Measurements from ENCODE around the gene FBLN2.

FBLN2 gene

DNA sequence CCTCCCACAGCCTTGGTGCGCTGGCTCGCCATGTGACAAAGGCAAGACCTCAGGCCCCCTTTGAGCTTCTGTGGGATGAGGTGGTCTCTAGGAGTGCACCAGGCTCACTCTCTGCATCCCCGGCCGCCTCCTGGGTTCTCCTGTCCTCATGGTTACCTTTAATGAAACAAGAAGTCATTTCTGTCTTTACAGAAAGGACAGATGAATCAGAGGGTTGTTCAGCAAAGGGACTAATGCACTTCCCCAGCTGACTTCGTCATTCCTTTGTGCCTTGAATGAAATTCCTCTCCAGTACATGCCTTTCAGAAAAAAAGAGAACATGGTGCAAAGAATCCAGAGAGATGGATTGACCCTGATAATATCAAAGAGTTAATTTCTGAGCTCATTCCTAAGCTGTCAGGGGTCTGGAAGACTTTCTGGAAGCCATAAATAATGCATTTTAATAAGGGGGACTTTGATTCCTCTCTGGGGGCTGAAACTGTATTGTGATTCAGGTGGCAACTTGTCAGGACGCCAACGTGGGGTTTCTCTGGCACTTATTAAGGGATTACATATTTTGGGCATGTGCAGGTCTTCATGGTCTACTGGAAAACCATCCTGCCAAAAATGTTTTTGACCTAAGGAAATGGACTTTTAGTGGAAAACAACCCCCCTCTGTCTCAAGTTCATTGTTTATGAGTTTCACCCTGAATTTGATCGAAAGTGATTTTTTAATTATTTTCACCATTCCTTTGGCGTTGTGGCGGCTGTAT is 122.7 kb downstream of the FBLN2 start:
- no peak for FAIRE-seq

DNA sequence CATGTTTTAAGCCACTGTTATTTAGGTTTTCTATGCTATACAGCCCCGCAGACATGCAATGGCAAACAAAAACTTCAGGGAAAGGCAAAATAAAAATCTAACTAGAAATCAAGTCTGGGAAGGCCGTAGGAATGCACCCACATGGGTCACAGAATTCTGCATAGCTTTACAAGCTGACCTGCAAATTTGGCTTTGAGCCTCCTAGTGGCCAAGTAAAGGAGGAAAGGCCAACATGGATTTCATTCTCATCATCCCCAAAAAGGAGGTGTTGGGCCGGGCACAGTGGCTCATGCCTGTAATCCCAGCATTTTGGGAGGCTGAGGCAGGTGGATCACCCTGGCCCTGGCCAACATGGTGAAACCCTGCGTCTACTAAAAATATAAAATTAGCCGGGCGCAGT is 124.3 kb downstream of the FBLN2 start:
- FAIRE-seq, result no peak

DNA sequence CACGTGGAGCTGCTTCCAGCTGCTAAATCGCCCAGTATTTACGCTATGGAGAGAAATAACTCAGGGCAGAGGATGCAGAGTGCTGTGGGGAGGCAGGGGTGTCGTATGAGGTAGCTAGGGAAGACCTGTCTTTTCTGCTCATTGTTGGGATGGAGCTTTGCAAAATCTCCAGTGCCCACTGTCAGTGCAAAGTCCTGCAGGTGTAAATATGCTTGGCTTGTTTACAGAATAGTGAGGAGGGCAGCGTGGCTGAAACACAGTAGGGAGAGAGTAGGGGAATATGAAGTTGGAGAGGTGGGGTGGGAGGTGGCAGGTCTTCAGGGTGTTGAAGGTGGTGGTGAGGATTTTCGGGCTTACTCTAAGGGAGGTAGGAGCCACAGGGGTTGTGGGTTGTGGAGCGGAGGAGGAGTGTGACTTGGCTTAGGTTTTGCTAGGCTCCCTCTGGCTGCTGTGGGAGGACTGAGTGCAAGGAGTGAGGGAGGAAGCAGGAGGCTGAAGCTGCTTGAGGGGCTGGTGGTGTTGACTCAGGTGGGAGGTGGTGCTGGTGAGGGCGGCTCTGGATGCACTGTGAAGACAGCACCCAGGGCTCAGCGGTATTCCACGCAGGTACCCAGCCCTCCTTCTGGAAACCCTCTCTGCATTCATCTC is 125.7 kb downstream of the FBLN2 start:
- no peak for FAIRE-seq

DNA sequence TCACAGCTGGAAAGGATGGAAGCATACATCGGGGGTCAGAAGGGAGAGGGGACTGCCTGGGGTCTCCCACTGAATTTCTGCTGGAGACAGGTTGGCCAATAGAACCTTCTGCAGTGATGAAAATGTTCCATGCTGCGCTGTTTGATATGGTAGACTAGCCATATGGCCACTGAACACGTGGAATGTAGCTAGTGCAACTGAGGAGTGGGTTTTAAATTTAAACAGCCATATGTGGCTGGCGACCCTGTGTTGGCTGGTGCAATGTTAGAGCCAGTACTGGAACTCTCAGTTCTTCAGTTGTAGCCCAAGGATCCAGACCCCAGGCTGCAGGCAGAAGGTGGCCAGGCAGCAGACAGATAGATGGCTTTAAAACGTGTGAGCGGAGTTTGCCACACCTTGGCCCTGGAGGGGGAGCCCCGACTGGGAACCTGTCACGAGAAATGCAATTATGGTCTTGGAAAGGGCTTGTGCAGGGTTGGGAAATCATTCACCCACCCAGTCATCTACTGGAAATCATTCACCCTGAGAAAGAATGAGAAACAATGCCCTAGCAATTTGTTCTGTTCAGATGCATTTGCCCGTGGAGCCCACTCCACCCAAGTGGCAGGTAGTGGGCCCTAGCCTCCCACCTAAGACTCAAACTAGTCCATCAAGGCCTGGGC is 127.6 kb downstream of the FBLN2 start:
- FAIRE-seq, result no peak

DNA sequence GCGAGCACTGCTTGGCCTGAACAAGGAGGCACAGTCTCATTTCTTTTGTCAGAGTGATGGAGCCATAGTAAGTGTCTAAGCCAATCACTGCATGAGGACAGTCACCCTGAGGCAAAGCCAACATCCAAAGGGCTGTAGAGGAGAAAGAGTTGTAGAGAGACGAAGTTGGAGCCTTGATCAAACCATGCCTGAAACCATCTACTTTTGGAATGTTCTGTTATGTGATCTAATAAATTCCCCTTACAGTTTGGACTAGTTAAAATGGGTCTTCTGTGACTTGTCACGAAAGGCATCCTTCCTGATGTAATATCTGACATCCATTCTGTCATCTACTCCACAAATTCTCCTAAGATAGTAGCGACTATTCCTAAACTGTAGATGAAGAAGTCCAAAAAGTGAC is 128.3 kb downstream of the FBLN2 start:
- no peak for FAIRE-seq

DNA sequence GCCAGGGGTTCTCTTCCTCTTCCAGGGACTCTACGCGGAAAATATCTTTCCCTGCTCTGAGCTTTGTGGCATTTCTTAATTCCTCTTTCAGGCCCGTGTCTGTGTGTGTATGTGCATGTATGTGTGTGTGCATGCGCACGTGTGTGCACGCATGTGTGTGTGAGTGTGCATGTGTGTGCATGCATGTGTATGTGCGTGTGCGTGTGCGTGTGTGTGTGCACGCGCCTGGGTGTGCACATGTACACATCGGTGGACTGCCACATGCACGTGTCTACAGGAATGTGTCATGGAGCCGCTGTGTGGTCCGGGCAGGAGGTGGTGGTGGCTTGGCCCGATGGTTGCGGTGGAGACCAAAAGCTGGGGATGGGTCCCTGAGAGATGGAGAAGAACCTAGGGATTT is 133.0 kb downstream of the FBLN2 start:
- no peak for FAIRE-seq

DNA sequence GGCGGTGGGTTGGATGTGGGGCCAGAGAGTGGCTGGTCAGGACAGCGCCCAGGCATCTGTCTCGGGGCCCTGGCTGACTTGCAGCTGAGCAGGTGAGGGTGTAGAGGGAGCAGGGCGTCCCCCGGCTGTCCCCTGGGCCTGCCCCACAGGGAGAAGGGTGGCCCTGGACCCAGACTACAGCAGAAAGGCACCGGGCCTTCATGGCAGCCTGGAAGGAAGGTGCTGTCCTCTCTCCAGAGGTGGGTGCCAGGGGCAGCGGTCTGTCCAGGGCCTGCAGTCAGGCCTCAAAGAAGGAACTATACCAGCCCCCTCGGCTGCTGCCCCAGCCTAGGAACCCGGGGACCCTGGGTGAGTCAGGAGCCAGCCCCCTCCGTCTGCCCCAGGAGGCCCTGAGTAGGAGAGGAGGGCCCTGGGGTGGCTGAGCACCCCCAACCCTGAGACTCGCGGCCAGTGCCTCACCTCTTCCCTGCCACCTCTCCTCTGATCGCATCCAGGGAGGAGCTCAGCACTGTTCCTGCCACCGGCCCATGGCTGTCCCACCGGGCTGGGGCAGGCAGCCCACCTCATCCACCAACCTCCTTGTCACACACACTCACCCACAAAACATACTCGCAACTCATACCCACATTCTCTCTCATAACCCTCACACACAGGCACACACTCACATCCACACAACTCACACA is 133.5 kb downstream of the FBLN2 start:
- no peak for FAIRE-seq

DNA sequence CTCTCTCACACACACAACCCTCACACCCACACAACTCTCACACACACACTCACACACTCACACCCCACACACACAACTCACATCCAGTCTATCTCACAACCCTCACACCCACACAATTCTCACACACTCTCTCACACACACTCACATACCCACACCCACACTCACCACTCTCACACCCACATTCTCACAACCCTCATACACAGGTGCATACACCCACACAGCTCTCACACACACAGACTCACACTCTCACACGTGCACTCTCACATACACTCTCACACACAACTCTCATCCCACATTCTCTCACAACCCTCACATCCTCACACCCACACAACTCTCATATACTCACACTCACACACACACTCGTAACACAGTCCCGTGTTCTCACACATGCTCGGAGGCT is 134.4 kb downstream of the FBLN2 start:
- FAIRE-seq, result no peak

DNA sequence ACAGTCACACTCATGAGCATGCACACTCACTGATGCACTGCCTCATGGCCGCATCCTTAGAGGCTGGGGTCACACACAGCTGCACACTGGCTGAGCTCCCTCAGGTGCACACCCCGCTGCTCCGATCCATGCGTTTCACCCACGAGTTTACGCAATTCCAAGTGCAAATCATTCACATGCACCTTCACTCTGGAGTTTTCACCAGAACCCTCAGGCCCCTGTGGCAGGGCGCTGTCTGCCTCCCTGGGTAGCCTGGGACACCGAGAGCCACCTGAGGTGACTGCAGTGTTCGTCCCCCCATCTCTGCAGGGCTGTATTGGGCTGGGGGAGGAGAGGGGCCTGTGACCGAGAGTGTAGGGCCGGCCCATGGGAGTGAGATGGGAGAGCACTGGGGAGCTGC is 134.8 kb downstream of the FBLN2 start:
- FAIRE-seq, result no peak

DNA sequence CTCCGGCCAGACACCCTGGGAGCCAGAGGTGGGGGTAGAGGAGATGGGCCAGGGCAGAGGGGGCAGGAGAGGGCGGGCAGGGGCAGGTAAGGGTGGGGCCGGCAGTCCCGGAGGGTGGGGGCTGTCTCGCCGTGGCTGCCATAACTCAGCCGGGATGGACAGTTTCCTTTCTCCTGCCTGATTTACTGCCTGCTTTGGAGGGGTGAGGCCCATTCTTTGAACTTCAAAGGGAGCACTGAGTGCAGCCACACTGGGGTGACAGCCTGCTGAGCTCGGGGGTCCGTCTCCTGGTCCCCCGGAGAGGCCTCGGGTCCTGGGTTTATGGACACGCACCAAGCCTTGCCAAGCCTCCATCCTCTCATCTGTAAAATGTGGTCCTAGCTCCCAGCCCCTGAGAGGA is 135.4 kb downstream of the FBLN2 start:
- no peak for FAIRE-seq

DNA sequence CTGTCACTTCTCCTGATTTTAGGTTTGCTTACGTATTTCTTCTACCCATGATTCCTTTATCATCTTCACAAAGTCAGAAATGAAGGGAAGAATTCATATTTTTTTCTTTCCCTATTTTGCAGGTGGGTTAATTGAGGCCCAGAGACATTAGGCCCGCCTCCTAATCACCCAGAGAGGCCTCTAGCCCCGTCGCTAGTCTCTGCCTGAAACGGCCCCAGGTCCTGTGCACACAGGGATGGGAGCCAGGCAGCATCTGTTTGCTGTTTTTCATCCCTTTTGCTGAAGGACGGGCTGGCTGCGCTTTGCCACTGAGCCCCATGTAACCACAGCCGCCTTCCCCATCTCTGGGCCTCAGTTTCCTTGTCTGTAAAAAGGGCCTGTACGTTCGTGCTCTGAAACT is 135.9 kb downstream of the FBLN2 start:
- no peak for FAIRE-seq

DNA sequence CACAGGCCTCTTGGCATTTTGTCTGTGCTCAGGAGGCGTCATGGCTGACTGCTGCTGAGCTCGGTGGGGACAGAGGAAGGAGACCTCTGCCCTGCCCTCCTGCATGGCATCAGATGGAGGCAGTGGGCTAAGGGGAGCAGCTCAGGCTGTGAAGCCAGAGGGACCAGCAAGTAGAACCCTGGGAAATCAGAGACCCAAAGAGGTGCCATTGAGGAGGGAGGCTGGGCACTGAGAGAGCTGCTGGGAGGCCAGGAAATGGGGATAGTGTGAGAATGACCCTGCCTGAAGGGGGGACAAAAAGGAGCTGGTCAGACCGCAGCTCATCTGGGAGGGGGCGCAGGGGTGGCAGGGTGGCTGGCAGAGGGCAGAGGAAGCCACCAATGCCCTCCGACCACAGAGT is 136.8 kb downstream of the FBLN2 start:
- no peak for FAIRE-seq

DNA sequence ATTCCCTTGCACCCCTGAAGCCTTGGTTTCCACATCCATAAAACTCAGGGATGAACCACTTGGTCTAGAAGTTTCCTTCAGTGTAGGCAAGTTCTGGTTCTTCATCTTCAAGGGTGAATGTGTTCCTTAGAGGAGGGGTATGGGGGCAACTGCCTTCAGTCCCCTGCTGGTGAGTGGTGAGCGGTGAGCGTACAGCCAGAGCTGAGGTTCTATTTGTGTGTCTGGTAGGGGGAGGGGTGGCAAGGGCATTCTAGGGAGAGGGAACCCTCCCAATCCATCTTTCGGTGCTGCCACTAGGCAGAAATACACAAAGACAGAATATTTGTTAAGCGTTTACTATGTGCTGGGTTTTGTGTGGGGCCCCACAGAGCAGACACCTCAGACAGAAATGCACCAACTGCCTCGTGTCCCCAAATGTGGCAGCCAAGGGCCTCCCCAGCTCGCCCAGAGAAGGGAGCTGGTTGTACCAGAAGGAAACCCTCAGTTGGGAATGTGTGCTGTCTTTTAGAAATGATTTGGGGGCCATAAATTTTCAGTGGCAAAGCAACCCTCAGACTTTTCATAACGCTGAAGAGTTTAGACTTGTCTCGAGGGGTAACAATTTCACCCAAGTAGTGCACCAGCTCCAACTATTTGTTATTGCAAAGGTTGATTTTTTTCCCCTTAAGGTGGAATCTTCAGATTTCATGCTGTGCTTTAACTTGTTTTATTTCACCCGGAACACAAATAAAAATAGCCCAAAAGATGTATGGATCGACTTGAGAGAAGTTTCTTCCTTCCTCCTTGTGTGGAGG is 137.6 kb downstream of the FBLN2 start:
- FAIRE-seq, result no peak

DNA sequence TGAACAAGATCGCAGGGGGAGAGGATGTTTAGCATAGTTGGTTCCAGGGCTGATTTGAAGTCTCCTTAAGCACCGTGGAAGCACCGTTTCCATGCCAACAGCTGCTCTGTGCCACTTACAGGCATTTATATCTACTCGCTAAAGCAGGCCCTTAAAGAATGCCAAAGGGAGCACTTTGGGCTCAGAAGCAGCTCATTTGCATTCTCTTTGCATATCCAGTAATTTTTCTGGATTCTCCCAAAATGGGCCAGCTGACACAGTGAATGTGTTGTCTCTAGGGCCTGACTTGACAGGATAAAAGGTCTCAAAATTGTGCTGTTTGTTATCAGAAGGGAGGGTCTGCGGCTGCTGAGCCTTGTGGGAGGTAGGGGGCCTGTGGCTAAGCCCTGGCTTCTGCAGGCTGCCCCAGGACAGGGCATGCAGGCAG is 138.6 kb downstream of the FBLN2 start:
- no peak for FAIRE-seq
